GM18951 (cell line): ENCODE measurements around the gene NGB.
"Not testable (repeated sequence)": the region's sequence is repeated elsewhere in the genome, so short reads cannot be mapped to it uniquely, and the experiment has no call there.

ENCODE experiments used
- POLR2A ChIP-seq: IDR thresholded peaks from 4 replicates; pipeline ENCODE4 v1.6.1; 2011; ENCODE audit warnings: mild to moderate bottlenecking; ENCODE audit not compliant: insufficient read length, insufficient read depth; ENCODE audit errors: extremely low read depth
- in situ Hi-C: fragments of 300-500 bp; cut with MboI; formaldehyde crosslinking; loops from one replicate; pipeline ENCODE4 v1.12.0; 2022; ENCODE audit warnings: low sequenced_read_pairs, mixed read lengths, inconsistent platforms; ENCODE audit not compliant: unreplicated experiment

Gene NGB

GRCh38 chr14:77271113-77271710 is at the start of gene NGB:
Gene NGB (minus strand): TSS chr14:77271206. CDS start chr14:77270937, 269 bp downstream.
- in situ Hi-C loops, result no loop called here
- no peak for TF ChIP-seq POLR2A

- peak; percentile 33 for TF ChIP-seq POLR2A
- in situ Hi-C loops, result no loop called here
Observed at GRCh38 chr14:77320238-77320935, 49.4 kb upstream of the NGB start, which contains the start of gene POMT2. Gene POMT2 (minus strand): TSS chr14:77320883. CDS start chr14:77320681, 202 bp downstream.

- in situ Hi-C loops, result no loop called here
- no peak for TF ChIP-seq POLR2A
Observed at GRCh38 chr14:77319422-77319821, 48.4 kb upstream of the NGB start.

- in situ Hi-C loops, result not testable (repeated sequence)
Observed at GRCh38 chr14:77318756-77319155, 47.8 kb upstream of the NGB start.

GRCh38 chr14:77318006-77318553 is 47.1 kb upstream of the NGB start:
- in situ Hi-C loops, result no loop called here
- no peak for TF ChIP-seq POLR2A

- in situ Hi-C loops, result no loop called here
- no peak for TF ChIP-seq POLR2A
Observed at GRCh38 chr14:77316872-77317301, 45.9 kb upstream of the NGB start.

GRCh38 chr14:77316195-77316505 is 45.1 kb upstream of the NGB start:
- in situ Hi-C loops, result no loop called here
- no peak for TF ChIP-seq POLR2A

- TF ChIP-seq POLR2A, result no peak
- in situ Hi-C loops, result no loop called here
Observed at GRCh38 chr14:77314539-77315457, 43.8 kb upstream of the NGB start.

- TF ChIP-seq POLR2A, result no peak
- in situ Hi-C loops, result no loop called here
Observed at GRCh38 chr14:77314043-77314442, 43.0 kb upstream of the NGB start.

GRCh38 chr14:77313371-77313770 is 42.4 kb upstream of the NGB start:
- TF ChIP-seq POLR2A, result no peak
- in situ Hi-C loops, result no loop called here

- TF ChIP-seq POLR2A, result no peak
- in situ Hi-C loops, result no loop called here
Observed at GRCh38 chr14:77311217-77311616, 40.2 kb upstream of the NGB start.

GRCh38 chr14:77310026-77310425 is 39.0 kb upstream of the NGB start:
- in situ Hi-C loops, result no loop called here

GRCh38 chr14:77309131-77309530 is 38.1 kb upstream of the NGB start:
- in situ Hi-C loops, result no loop called here
- no peak for TF ChIP-seq POLR2A

More at GRCh38 chr14:77310026-77310425, 39.0 kb upstream of the NGB start:
- no peak for TF ChIP-seq POLR2A
